Skeletal muscle satellite cell (primary cell): ENCODE data around the gene PCDHAC2.

Experiments used
- H3K27me3 ChIP-seq: 2 replicates; pipeline ENCODE4 v1.7.0; 2013; ENCODE audit warnings: low read length; ENCODE audit not compliant: control insufficient read depth, insufficient read depth
- H3K36me3 ChIP-seq: 2 replicates; pipeline ENCODE4 v1.7.0; 2013; ENCODE audit warnings: mild to moderate bottlenecking, control low read depth, low read length; ENCODE audit not compliant: insufficient read depth
- H3K4me1 ChIP-seq: 2 replicates; pipeline ENCODE4 v1.7.0; 2013; ENCODE audit warnings: low read length; ENCODE audit not compliant: control insufficient read depth, insufficient read depth
- H3K4me2 ChIP-seq: 2 replicates; pipeline ENCODE4 v1.7.0; 2013; ENCODE audit warnings: mild to moderate bottlenecking, low read length
- H3K4me3 ChIP-seq: 2 replicates; pipeline ENCODE4 v1.7.0; 2013; ENCODE audit warnings: low read length
- H3K9ac ChIP-seq: 2 replicates; pipeline ENCODE4 v1.7.0; 2013; ENCODE audit warnings: mild to moderate bottlenecking, low read depth, low read length, moderate library complexity
- H3K9me3 ChIP-seq: replicated peaks from 2 replicates; pipeline ENCODE4 v1.7.0; 2013; ENCODE audit warnings: mild to moderate bottlenecking, control low read depth, low read length

Gene PCDHAC2

DNA sequence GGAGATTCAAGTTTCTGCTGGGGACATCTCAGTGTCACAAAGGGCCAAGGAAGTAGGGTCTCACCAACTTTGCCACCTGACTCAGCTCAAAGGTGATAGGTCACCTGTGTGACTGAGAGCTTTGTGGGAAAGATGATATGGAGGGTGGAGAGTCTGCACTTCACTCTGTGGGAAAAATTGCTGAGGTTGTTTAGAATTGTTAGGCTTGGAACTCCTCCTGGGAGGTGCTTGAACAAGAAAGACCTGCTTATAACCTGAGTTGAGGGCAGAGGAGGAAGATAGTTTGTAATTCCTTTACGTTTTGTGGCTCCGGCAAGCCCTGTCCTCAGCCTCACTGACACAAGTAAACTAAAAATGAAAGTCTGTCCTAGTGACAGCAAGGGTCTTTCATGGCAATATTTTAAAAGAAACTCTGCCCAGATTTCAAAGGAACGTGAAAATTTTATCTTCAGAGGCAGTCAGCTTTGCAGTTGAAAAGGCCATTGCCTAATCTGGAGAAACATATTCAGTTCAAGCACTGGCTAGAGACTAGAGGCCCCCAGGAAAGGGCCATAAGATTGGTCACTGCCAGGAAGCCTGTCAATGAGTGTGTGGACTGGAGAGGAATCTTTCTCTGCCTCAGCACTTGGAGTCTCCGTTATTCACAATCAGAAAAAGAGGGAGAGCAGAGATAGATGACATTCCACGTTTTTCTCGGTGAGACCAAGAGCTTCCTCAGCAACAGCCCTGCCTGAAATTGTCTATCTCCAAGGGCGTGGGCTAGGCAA, 23.2 kb downstream of the PCDHAC2 start:
- no peaks in the 10 kb centered on the region for H3K36me3 ChIP-seq
- no peak overlapping the region for H3K4me2 ChIP-seq
- H3K27me3 ChIP-seq, result no peaks in the 10 kb centered on the region
- H3K9ac ChIP-seq, result no peak overlapping the region
- H3K4me3 ChIP-seq, result no peak overlapping the region
- H3K4me1 ChIP-seq, result no peaks in the 10 kb centered on the region
- no peaks in the 10 kb centered on the region for H3K9me3 ChIP-seq

DNA sequence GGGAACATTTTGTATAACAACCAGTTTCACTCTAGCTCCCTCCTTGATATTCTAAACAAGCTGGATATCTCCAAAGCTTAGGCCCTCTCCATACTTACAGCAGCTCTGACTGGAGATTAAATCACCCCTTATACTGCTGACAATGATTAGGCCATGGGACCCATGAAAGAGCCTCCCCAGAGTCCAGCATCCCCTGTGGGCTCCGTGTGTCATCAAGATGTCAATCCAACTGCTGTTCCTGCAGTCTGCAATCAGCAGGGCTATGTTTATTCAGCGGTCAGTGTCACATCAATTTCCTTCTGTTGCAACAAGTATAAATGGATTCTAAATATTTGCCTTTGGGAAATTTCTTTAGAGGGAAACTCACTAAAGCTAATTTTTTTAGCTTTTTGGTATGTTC, 26.6 kb downstream of the PCDHAC2 start:
- H3K4me2 ChIP-seq, result no peak overlapping the region
- no peaks in the 10 kb centered on the region for H3K27me3 ChIP-seq
- no peaks in the 10 kb centered on the region for H3K4me1 ChIP-seq
- H3K9ac ChIP-seq, result no peak overlapping the region
- H3K9me3 ChIP-seq, result no peaks in the 10 kb centered on the region
- H3K36me3 ChIP-seq, result no peaks in the 10 kb centered on the region
- no peak overlapping the region for H3K4me3 ChIP-seq

DNA sequence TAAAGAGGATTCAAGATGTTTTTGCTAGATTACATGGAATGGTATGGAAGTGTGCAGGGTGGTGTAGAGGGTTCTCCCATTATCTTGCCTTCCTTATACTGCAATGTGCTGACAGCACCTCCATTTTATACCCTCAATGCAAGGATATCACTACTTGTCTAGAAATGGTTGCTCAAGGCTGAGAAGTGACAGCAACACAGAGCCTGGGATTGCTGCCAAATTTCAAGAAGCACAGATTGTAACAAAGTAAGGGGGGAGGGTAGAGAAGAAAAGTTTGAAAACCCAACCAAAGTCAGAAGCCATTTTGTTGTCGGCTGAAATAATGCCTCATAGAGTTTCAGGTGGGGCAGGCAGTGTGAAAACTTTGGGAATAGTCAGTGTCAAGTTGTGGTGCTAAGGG, 29.8 kb downstream of the PCDHAC2 start:
- H3K9me3 ChIP-seq, result no peaks in the 10 kb centered on the region

DNA sequence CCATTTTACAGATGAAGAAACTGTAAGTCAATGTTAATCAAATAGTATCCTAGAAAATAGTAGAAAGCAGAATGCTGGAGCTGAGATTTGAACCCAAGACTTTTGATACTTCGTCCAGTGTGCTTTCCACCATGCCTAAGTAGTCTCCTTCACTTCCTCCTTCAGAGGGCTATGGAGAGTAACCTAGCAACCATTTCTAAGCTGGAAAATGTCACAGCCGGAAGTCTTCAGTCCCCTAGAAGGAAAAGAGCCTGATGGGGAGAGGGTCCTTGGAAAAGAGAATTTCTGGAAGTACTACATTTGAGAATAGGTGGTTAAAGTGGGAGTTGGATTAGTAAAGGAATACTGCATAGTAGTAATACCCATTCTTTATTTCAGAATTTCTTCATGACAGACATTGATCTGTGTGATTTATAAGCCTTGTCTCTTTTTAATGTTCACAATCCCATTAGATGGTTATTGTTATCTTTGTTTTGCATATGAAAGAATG, 32.7 kb downstream of the PCDHAC2 start:
- Histone ChIP-seq H3K9me3 (no peaks in the 10 kb centered on the region), H3K36me3 (no peaks in the 10 kb centered on the region), H3K4me1 (peaks cover 5% of the 10 kb centered on the region)

More for the DNA sequence above, 29.8 kb downstream of the PCDHAC2 start:
- H3K9ac ChIP-seq, result no peak overlapping the region
- no peaks in the 10 kb centered on the region for H3K36me3 ChIP-seq
- no peaks in the 10 kb centered on the region for H3K27me3 ChIP-seq
- H3K4me1 ChIP-seq, result no peaks in the 10 kb centered on the region
- no peak overlapping the region for H3K4me3 ChIP-seq
- H3K4me2 ChIP-seq, result no peak overlapping the region

DNA sequence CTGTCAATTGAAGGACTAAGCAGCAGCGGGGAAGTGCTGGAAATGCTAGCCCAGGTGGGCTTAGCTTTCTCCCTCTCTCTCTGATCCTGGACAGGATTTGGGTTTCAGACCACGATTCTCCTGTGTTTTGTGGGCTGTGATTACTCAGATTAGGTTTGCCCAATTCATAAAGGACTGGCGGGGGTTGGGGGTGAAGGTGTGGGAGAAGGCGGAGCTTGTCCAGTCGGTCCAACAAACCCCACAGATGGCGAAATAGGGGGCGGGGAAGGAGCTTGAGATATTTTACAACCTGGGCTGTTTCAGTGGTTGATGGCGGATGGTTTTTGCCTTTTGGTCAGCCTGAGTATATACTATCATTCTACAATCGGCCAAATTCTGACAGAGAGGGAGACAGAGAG, 35.2 kb downstream of the PCDHAC2 start:
- H3K36me3 ChIP-seq, result no peaks in the 10 kb centered on the region
- no peaks in the 10 kb centered on the region for H3K9me3 ChIP-seq
- peaks cover 5% of the 10 kb centered on the region for H3K4me1 ChIP-seq
- H3K9ac ChIP-seq, result no peak overlapping the region
- no peaks in the 10 kb centered on the region for H3K27me3 ChIP-seq
- peak overlapping the region; percentile 22 for H3K4me3 ChIP-seq
- H3K4me2 ChIP-seq, result peak overlapping the region; percentile 69

More for the DNA sequence above, 32.7 kb downstream of the PCDHAC2 start:
- Histone ChIP-seq H3K27me3 (no peaks in the 10 kb centered on the region), H3K4me2 (no peak overlapping the region), H3K4me3 (no peak overlapping the region), H3K9ac (no peak overlapping the region)

DNA sequence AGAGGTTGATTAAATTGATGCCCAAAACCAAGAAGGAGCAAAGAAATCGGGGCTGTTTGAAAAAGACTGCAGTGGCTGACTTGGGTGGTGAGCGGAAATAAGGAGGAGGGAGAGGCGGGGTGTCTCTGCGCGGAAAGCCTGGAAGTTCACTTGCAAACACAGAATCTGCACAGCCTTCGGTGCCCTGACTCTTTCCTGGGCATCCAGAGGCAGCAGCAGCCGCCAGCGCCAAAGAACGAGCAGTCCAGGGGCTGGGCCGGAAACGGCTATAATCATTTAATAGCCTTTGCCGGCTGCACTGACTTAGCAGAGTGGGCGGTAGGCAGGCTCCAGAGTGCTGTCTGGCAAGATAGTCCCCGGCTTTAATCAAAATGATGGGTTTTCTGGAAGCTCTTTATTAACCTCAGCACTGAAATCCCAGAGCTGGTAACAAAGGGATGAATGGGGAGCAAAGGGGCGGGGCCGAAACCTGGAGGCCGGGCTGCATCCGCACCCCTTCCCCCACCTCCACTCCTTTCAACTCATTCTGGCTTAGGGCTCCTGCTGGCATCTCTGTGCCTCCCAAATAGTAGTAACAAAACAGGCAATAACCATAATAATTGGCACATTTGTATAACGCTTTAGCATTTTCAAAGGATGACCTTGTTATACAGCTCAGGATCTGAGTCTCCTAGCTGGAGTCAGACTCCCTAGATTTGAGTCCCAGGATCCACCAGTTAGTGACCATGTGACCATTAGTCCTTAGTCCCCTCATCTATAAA, 35.7 kb downstream of the PCDHAC2 start:
- no peaks in the 10 kb centered on the region for H3K9me3 ChIP-seq
- no peaks in the 10 kb centered on the region for H3K27me3 ChIP-seq
- no peak overlapping the region for H3K9ac ChIP-seq
- peak overlapping the region; percentile 69 for H3K4me2 ChIP-seq
- H3K4me1 ChIP-seq, result peaks cover 5% of the 10 kb centered on the region
- H3K36me3 ChIP-seq, result no peaks in the 10 kb centered on the region
- H3K4me3 ChIP-seq, result peak overlapping the region; percentile 22

DNA sequence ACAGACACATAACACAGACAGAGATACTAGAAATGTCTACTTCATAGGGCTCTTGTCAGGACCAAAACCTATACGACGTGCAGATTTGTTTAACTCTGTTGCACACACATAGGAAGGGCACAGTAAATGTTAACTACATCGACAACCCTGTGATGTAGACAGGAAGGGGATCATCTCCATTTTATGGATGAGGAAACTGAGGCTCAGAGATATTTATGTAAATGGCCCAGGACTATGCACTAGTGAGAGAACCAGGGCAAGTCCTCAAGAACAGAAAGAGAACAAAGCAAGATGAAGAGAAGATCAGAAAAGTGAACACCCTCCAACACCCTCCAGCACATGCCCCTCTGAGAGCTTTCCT, 36.3 kb downstream of the PCDHAC2 start:
- no peak overlapping the region for H3K4me2 ChIP-seq
- no peaks in the 10 kb centered on the region for H3K9me3 ChIP-seq
- no peak overlapping the region for H3K4me3 ChIP-seq
- no peaks in the 10 kb centered on the region for H3K27me3 ChIP-seq
- peaks cover 5% of the 10 kb centered on the region for H3K4me1 ChIP-seq
- H3K9ac ChIP-seq, result no peak overlapping the region
- H3K36me3 ChIP-seq, result no peaks in the 10 kb centered on the region

DNA sequence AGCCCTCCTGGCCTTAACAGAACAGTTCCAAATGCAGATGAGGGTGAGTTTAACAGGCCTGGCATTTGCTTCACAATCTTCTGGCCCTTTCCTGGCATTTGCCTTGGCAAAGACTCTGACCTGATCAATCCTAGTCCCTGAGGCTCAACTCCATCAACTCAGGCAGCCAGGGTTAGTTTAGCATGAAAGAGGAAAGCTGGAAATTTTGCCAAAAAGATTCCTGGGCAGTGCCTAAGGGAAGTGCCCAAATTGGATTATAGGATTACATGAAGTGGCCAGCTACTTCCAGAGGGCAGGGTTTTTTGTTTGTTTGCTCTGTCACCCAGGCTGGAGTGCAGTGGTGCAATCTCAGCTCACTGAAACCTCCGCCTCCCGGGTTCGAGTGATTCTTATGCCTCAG, 36.8 kb downstream of the PCDHAC2 start:
- no peaks in the 10 kb centered on the region for H3K9me3 ChIP-seq

DNA sequence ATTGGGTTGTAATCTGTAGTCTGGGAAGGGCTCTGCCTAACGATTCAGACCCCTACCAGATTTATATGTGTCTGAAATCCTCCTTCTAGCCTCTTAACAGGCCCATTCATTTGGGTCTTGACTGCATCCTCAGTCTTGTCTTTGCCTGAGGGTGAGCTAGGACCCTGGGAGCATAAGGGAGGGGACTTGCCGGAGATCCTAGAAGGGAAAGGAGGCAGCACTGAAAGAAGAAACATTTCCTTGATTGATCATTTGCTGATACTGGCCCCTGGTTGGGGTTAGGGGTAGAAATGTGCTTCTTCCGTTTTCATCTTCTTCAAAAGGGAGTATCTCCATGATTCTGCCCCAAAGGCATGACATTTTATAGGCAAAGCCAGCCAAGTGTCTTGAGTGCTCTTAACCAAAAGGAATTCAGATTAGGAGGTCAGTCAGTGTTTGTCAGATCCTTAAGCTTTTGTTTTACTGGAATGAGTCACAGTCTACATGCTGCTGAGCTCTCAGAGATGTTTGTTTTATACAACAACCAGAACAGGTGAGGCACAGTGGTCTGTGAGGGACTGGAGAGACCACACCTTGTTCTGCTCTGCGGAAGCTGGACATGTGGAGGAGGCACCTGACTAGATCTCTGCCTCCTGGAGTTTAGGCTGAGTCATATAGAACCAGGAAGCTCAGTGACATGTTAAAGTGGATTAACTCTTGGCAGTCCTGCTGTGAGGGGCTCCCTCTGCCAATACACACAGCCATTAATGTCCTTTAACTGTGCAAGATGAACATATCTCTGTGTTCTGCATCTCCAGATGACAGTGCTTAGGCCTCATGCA, 37.7 kb downstream of the PCDHAC2 start:
- no peaks in the 10 kb centered on the region for H3K9me3 ChIP-seq
- H3K27me3 ChIP-seq, result no peaks in the 10 kb centered on the region
- no peaks in the 10 kb centered on the region for H3K36me3 ChIP-seq
- H3K4me1 ChIP-seq, result peaks cover 5% of the 10 kb centered on the region
- H3K9ac ChIP-seq, result no peak overlapping the region
- no peak overlapping the region for H3K4me3 ChIP-seq
- H3K4me2 ChIP-seq, result no peak overlapping the region

More for the DNA sequence above, 36.8 kb downstream of the PCDHAC2 start:
- H3K4me1 ChIP-seq, result peaks cover 5% of the 10 kb centered on the region
- no peak overlapping the region for H3K4me2 ChIP-seq
- H3K4me3 ChIP-seq, result no peak overlapping the region
- no peaks in the 10 kb centered on the region for H3K27me3 ChIP-seq
- H3K36me3 ChIP-seq, result no peaks in the 10 kb centered on the region
- no peak overlapping the region for H3K9ac ChIP-seq

DNA sequence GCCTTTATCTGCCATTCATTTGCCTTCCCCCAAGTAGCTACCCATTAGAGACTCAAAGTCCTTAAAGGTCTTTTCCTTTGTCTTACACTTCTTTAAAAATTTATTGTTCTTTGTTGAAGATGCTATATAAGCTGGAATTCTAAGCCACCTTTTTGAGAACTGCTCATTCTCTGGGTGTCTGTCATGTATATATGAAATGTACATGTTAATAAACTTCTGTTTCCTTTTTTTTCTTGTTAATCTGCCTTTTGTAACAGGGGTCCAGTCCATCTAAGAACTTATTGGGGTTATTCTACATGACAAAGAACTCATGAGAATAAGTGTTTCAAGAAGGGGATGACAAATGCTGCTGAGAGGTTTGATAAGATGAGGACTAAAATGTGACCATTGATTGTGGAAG, 41.5 kb downstream of the PCDHAC2 start:
- no peaks in the 10 kb centered on the region for H3K9me3 ChIP-seq
- no peaks in the 10 kb centered on the region for H3K27me3 ChIP-seq
- H3K4me2 ChIP-seq, result no peak overlapping the region
- H3K36me3 ChIP-seq, result no peaks in the 10 kb centered on the region
- no peaks in the 10 kb centered on the region for H3K4me1 ChIP-seq
- no peak overlapping the region for H3K4me3 ChIP-seq
- H3K9ac ChIP-seq, result no peak overlapping the region

DNA sequence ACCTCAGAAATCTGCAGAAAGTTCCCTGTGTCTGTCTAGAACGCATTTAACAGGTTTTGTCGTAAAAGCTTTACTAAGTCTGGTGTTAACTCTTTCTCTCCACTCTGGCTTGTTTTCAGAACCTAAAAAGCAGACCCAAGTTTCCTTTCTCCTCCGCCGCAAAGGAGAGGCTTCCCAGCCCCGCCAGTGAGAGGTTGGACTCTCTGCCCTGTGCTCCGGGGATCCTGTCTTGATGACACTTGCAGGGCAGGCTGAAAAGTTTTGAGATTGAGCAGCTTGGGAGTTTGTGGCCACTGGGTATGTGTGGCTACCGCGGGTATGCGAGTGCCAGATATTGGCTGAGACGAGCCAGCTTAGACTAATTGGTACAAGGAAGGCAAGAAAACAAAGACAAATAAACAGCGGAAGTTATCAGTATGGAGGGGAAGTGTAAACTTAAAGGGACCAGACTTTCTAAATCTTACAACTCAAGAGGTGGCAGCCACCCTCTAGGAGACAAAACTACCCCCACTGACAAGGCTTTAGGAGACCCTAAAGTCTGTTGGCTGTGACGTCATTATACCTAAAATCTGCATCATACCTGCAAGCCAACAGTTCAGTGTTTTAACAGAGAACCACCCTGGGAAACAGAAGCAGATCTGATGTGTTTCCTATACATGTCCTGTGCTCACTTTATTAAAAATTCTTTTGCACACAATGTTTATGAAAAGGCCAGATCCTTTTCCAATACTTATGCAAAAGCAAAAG, 43.9 kb downstream of the PCDHAC2 start:
- H3K4me1 ChIP-seq, result no peaks in the 10 kb centered on the region
- H3K27me3 ChIP-seq, result no peaks in the 10 kb centered on the region
- H3K4me2 ChIP-seq, result no peak overlapping the region
- H3K9me3 ChIP-seq, result no peaks in the 10 kb centered on the region
- no peak overlapping the region for H3K9ac ChIP-seq
- no peak overlapping the region for H3K4me3 ChIP-seq
- H3K36me3 ChIP-seq, result no peaks in the 10 kb centered on the region
